Central memory CD4-positive, alpha-beta T cell (primary cell): Measurements from ENCODE around the gene RNF13.
"Not testable (repeated sequence)": the region's sequence is repeated elsewhere in the genome, so short reads cannot be mapped to it uniquely, and the experiment has no call there.

Source experiments
- DNase-seq: peaks from one replicate; pipeline ENCODE4 v3.0.0; 2022

Gene RNF13

GRCh38 chr3:149843502-149843901, 30.5 kb downstream of the RNF13 start:
- DNase-seq = no peak

- DNase-seq = no peak
Measured at GRCh38 chr3:149844091-149844490, 31.1 kb downstream of the RNF13 start.

GRCh38 chr3:149845570-149846244, 32.7 kb downstream of the RNF13 start:
- DNase-seq = no peak

- no peak for DNase-seq
Measured at GRCh38 chr3:149848238-149848637, 35.2 kb downstream of the RNF13 start.

GRCh38 chr3:149848688-149849087, 35.7 kb downstream of the RNF13 start:
- DNase-seq = no peak

- DNase-seq = no peak
Measured at GRCh38 chr3:149850787-149851584, 38.0 kb downstream of the RNF13 start.

GRCh38 chr3:149858911-149859310, 45.9 kb downstream of the RNF13 start:
- DNase-seq = no peak

GRCh38 chr3:149860881-149861280, 47.9 kb downstream of the RNF13 start:
- no peak for DNase-seq

GRCh38 chr3:149867563-149867962, 54.5 kb downstream of the RNF13 start:
- DNase-seq = no peak

GRCh38 chr3:149871855-149872254, 58.8 kb downstream of the RNF13 start:
- DNase-seq = no peak

- no peak for DNase-seq
Measured at GRCh38 chr3:149872589-149872988, 59.6 kb downstream of the RNF13 start.

GRCh38 chr3:149877668-149878067, 64.7 kb downstream of the RNF13 start:
- no peak for DNase-seq

GRCh38 chr3:149879872-149880271, 66.9 kb downstream of the RNF13 start:
- DNase-seq = no peak

GRCh38 chr3:149881879-149882278, 68.9 kb downstream of the RNF13 start:
- no peak for DNase-seq

- no peak for DNase-seq
Measured at GRCh38 chr3:149883134-149883533, 70.1 kb downstream of the RNF13 start.

- DNase-seq = not testable (repeated sequence)
Measured at GRCh38 chr3:149883860-149884259, 70.8 kb downstream of the RNF13 start.

- not testable (repeated sequence) for DNase-seq
Measured at GRCh38 chr3:149884848-149885247, 71.8 kb downstream of the RNF13 start.

GRCh38 chr3:149886957-149887356, 73.9 kb downstream of the RNF13 start:
- no peak for DNase-seq

- no peak for DNase-seq
Measured at GRCh38 chr3:149891621-149892020, 78.6 kb downstream of the RNF13 start.

- no peak for DNase-seq
Measured at GRCh38 chr3:149892371-149892770, 79.4 kb downstream of the RNF13 start.

GRCh38 chr3:149894205-149894604, 81.2 kb downstream of the RNF13 start:
- no peak for DNase-seq

- DNase-seq = no peak
Measured at GRCh38 chr3:149895339-149895738, 82.3 kb downstream of the RNF13 start.

- DNase-seq = no peak
Measured at GRCh38 chr3:149895769-149896168, 82.8 kb downstream of the RNF13 start.

GRCh38 chr3:149898771-149899170, 85.8 kb downstream of the RNF13 start:
- no peak for DNase-seq
